Measurements from ENCODE around the gene GRAMD4.

The GRAMD4 gene

GRCh38 chr22:46673205-46673604 is 53.0 kb downstream of the GRAMD4 start:
- DNase-seq (ENCODE audit: low read depth) = peak; percentile 7

DNA sequence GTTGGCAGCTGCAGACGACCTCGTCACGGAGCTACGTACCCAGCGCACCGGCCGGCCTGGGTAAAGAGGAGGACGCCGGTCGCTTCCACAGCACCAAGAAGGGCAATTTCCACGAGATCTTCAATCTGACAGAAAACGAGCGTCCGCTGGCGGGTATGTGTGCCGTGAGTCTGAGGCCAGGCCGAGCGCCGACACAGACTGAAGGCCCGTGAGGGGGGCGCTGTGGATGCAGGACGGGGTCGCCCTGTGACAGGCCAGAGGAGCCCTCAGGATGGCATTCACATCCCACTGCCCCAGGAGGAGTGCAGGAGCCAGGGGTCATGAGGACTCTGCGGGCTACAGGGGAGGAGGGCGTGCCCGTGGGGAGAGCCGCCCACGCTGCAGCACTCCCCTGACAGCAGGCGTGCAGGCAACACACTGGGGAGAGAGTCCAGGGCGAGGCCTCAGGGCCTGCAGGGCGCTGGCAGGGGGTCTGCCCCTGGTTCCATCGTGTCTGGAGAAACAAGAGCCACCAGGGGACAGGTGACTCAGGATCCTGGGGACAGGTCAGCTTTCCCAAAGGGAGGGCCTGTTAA is 53.6 kb downstream of the GRAMD4 start:
- DNase-seq (ENCODE audit: low read depth) = no peak

DNA sequence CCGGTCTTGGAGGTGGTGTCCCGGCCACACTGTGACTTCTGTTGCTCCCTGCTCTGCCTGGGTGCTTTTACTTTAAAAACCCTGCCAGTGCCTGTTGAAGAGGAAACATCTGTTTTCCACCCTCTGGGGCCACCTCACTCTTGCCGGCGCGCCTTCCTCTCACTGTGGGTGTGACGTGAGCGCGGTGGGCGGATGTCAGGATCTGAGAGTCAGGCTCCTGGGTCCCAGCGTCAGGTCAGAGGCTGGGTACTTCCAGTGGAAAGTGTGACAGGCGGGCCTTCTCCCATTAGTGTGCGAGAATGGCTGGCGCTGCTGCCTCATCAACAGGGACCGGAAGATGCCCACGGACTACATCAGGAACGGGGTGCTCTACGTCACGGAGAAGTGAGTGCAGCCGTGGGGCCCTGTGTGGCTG is 54.2 kb downstream of the GRAMD4 start:
- DNase-seq (ENCODE audit: low read depth) = no peak

- no peak for DNase-seq (ENCODE audit: low read depth)
These were observed 54.7 kb downstream of the GRAMD4 start for GRCh38 chr22:46674906-46675305.

DNA sequence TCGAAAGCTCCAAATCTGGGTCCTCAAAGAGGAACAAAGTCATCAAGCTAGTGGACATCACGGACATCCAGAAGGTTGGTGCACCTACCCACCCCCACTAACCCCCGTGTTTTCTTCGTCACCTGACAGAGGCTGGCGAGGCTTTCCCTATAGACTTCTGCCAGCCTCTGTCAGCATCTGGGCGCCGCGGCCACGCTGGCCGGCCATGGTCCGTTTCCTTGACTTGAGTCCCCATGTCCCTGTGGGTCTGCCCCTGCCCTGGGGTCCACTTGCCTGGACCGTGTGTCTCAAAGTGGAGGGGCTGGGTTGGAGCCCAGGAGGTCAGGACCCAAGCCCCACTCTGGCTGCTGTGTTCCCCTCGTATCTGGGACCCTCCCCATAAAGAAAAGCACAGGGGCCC is 55.3 kb downstream of the GRAMD4 start:
- no peak for DNase-seq (ENCODE audit: low read depth)

DNA sequence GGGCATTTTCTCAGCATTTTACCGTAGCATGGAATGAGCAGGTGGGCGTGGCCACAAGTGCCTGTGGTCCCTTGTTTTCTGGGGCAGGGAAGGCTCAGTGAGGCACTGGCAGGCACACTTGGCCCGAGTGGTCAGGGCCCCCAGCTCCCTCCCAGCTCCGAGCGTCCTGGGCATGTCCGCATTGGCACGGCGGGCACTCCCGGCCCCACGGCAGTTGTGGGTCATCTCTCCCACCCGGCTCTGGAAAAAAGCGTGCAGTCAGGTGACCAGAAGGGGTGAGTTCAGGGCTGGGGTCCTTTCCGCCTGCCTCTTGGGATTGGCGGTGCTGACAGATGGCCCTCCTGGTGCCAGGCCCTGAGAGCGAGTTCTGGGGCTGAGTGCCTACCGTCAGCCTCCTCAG is 55.8 kb downstream of the GRAMD4 start:
- DNase-seq (ENCODE audit: low read depth) = no peak

GRCh38 chr22:46676479-46676878 is 56.3 kb downstream of the GRAMD4 start:
- DNase-seq (ENCODE audit: low read depth) = no peak

DNA sequence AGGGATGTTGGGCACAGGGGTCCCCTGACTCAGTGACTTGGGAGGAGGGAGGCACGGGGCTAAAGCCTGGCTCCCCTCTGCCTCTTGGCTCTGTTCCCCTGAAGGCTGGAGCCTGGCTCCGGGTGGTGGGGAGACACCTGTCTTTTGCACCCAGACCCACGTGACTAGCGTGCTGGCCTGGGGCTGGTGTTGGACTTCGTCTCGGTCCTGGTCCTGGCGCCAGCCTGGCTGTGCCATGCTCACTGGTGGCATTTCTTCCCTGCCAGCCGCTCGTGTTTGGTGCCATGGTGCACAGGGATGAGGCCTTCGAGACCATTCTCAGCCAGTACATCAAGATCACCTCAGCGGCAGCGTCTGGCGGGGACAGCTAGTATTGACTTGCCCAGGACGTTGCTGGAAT is 56.7 kb downstream of the GRAMD4 start:
- DNase-seq (ENCODE audit: low read depth) = no peak

- no peak for DNase-seq (ENCODE audit: low read depth)
These were observed 57.3 kb downstream of the GRAMD4 start for GRCh38 chr22:46677323-46678002.

GRCh38 chr22:46678003-46678657 is 57.9 kb downstream of the GRAMD4 start:
- DNase-seq (ENCODE audit: low read depth) = no peak

GRCh38 chr22:46678785-46679700 is 58.9 kb downstream of the GRAMD4 start:
- peak; percentile 27 for DNase-seq (ENCODE audit: low read depth)

GRCh38 chr22:46679706-46680269 is 59.6 kb downstream of the GRAMD4 start:
- DNase-seq (ENCODE audit: low read depth) = no peak

DNA sequence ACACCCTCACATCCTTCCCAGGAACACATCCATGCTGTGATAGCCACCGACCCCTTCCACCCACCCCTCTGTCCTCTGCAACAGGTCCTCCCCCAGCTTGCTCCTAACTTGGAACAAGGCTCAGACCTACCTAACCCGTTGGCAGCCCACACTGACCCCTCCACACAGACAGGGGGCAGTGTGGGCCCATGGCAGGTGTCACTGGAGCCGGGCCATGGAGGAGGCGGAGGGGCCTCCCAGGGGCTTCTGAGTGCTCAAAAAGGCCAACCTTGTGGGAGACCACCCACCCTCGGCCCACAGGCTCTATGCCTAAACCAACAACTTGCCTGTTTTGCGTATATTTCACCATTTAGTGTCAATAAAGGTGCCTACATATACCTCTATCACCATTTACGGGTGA is 60.8 kb downstream of the GRAMD4 start:
- DNase-seq (ENCODE audit: low read depth) = no peak

GRCh38 chr22:46682011-46682731 is 62.0 kb downstream of the GRAMD4 start:
- no peak for DNase-seq (ENCODE audit: low read depth)

- DNase-seq (ENCODE audit: low read depth) = no peak
These were observed 64.5 kb downstream of the GRAMD4 start for GRCh38 chr22:46684706-46685105.

DNA sequence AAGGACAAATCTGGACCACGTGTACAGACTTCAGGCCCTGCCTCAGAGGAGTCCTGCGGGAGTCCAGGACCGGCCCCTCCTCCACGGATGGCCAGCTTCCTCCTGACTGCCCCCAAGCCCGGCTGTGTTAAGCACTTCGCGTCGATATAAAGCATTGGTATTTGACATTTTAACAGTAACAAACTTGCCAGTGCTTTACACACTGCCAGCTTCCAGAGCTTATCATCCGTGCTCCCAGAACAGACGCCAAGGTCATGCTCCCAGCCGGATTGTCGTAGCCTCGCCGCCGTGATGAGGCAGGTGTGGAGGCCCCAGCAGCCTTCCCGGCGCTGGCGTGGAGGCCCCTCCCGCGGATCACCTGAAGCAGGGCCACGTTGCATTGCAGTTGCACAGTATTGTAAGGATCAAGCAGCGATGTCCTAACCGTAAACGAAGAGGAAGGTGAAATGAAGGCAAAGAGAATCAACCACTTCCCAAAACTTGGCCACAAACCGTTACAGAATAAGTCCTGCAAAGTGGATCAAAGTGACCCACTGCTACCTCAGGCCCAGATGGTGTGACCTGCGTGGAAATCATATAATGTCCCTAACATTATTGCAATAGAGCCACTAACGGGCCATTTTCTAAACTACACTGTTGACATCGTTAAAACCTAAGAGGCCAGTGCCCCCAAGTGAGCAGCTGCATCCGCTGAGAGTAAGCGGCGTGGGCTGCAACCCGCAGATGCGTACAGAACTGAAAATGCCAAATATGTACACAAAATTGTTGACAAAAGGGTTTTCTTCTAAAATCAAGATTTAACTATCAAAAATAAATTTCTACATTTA is 66.2 kb downstream of the GRAMD4 start:
- no peak for DNase-seq (ENCODE audit: low read depth)

- no peak for DNase-seq (ENCODE audit: low read depth)
These were observed 66.9 kb downstream of the GRAMD4 start for GRCh38 chr22:46687048-46687444.

DNA sequence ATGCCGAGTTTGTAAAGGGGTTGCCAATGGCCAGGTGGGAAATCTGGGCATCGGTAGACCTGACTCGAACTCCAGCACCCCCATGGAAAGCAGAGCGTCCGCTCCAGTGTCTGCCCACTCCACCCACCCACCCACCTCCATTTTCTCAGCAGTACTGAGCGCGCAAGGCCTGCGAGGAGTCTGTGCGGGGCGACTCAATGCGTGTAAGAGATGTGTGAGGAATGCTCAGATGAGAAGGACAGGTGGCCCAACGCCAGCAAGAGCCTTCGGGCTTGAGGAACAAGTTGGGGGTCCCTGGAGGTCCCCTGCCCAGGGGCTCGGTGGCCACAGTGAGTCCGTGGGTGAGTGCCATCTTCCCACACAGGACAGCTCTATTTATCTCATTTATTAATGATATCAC is 67.3 kb downstream of the GRAMD4 start:
- DNase-seq (ENCODE audit: low read depth) = no peak

DNA sequence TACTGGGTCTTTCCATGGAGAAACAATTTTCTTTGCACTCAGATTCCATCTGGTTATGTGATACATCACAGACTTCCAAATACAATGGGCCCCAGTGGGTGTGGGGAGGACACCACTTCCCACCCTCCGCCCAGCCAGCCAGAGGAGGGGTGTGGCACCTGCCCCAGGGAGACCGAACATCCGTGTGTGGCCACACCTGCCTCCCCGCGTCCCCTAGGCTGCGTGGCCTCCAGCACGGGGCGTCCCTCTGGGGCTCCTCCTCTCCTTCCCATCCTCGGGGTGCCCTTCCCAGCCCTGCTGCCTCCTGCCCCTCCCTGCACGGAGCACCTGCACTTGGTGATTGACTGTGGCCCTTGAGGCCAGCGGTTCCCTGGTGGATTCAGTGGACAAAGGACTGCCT is 68.8 kb downstream of the GRAMD4 start:
- no peak for DNase-seq (ENCODE audit: low read depth)

DNA sequence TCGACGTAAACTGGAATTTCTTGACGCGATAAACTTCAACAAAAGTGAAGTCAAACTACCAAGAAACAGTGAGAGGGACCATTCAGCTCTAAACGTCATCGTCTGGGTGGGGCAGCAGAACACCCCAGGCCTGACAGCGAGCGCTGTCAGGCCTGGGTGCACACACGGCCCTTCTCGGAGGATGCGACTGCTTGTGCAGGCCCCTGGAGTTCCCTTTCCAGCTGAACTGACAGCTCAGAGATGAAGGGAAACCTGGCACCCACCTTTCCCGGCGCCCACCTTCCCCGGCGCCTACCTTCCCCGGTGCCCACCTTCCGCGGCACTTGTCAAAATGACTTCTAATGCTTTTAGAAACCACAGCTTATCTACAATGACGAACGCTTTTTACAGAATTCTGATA is 70.0 kb downstream of the GRAMD4 start:
- no peak for DNase-seq (ENCODE audit: low read depth)

DNA sequence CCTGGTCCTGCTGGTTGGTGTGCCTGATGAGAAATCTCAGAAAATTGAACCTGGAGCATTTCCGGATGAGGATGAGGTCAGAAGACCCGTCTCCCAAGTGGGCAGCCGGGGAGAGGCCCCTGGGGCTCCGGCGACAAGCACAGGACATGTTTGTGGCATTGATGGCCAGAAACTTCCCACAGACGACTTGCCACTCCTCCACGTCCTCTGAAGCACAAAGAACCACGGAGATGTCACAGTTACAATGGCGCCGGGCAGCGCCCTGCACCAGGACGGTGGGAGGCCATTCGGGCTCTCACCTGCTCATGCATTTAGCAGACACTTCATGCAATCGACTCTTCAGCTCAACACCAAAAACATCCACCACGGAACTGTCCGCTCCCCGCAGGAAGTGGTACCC is 71.4 kb downstream of the GRAMD4 start:
- DNase-seq (ENCODE audit: low read depth) = no peak
